ENCODE measurements around the gene DEXI.

DEXI gene

DNA sequence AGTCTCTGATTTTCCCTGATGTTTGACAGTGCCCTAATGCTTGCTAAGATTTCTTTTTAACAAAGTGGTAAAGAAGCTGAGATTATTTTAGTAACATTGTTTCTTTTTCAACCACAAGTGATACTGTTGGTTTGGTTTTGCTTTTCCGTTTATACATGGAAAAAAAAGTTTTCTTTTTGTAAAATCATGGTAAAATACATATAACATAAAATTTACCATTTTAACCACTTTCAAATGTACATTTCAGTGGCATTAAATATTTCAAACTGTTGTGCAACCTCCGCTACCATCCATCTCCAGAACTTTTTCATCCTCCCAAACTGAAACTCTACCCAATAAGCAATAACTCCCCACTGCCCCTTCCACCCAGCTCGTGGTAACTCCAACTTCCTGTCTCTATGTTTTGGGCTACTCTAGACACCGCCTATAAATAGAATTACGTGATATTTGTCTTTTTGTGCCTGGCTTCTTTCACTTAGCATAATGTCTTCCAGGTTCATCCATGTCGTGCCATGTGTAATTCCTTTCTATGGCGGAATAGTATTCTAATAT is 60.7 kb downstream of the DEXI start:
- no peak for DNase-seq (ENCODE audit: low read depth, low spot score)
- H3K4me3 ChIP-seq (ENCODE audit: low read depth, low read length) = no peak overlapping the region
- TF ChIP-seq, protein P1, sequence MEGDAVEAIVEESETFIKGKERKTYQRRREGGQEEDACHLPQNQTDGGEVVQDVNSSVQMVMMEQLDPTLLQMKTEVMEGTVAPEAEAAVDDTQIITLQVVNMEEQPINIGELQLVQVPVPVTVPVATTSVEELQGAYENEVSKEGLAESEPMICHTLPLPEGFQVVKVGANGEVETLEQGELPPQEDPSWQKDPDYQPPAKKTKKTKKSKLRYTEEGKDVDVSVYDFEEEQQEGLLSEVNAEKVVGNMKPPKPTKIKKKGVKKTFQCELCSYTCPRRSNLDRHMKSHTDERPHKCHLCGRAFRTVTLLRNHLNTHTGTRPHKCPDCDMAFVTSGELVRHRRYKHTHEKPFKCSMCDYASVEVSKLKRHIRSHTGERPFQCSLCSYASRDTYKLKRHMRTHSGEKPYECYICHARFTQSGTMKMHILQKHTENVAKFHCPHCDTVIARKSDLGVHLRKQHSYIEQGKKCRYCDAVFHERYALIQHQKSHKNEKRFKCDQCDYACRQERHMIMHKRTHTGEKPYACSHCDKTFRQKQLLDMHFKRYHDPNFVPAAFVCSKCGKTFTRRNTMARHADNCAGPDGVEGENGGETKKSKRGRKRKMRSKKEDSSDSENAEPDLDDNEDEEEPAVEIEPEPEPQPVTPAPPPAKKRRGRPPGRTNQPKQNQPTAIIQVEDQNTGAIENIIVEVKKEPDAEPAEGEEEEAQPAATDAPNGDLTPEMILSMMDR (IDR thresholded peaks at IDR 0.05; ENCODE audit: insufficient read depth, low read length, missing control alignments) = no peak
- ChIA-PET CTCF (no interaction called here), POLR2A (no interaction called here)

DNA sequence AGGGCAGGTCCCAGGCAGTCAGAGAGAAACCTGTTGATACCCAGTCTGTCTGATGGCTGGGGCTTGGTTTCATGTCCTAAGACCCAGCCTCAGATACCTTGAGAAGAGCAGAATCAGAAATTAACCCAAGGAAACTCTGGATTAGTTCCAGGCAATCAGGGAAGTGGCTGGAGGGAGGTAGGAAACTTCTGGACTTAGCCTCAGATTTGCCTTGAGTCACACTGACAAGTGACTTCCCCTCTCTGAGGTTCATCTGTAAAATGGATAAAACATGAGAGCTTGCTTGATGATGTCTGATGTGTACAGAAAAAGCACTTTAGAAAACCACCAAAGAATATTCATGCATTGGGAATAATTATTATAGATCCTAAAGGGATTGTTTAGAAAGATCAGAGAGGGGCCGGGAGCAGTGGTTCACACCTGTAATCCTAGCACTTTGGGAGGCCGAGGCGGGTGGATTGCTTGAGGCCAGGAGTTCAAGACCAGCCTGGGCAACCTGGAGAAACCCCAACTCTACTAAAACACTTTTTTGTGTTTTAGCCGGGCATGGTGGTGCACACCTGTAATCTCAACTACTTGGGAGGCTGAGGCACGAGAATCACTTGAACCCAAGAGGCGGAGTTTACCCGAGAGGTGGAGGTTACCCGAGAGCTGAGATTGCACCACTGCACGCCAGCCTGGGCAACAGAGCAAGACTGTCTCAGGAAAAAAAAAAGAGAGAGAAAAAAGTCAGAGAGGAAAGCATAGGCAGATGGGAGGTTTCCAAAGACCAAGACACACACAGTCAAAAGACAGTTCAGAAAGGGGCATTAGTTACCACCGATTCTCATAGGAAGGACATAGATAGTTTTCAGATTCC is 61.4 kb downstream of the DEXI start:
- TF ChIP-seq, protein P1 (IDR thresholded peaks at IDR 0.05; ENCODE audit: insufficient read depth, low read length, missing control alignments) = no peak
- no peak for DNase-seq (ENCODE audit: low read depth, low spot score)
- no peak overlapping the region for H3K4me3 ChIP-seq (ENCODE audit: low read depth, low read length)
- ChIA-PET CTCF (no interaction called here), POLR2A (no interaction called here)

DNA sequence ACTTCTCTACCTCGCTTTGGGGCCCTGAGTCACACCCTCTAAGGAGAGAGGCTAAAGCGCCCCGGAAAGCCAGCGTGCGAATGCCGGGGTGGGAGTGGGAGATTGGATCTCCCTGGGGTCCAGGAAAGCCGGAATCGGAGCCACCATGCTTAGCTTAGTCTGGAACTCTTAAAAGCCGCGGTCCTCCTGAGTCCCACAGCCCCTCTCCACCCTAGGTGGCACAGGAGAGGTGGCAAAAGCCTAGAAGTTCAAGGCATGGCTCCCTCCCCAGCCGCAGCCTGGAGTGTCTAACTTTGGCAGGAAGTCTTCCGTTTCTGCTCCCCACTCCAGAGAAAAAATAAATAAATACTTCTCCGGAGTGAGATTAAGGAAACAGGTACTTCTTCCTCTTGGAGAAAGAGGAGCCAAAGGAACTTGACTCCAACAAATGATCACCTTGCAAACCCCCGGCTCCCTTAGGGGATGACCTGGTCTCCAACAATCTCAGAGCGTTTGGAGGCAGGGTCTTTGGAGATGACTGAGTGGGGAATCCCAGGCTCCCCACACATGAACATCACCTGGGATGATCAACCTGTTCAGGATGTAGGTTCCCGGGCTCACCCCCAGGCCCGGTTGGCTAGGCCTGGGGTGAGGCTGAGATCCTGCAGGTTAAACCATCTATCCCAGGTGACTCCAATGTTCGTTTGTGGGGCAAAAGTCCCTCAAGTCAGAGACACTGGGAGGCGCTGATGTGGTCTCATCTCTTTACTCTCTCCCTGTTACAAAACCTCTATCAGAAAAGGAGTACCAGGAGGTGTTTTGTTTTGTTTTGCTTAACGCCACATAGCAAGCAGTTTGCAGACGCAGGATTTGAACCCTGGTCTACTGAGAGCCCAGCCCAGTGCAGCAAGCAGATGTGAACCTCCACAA is 62.3 kb downstream of the DEXI start:
- H3K4me3 ChIP-seq (ENCODE audit: low read depth, low read length) = no peak overlapping the region
- CTCF ChIA-PET = interaction anchor here (0.8 to 1.6 kb wide), 2 partner anchors 39 to 142 kb away, joined by 3 to 5 read pairs; no protein-coding TSS in a partner anchor
- DNase-seq (ENCODE audit: low read depth, low spot score) = no peak
- TF ChIP-seq, protein P1 (IDR thresholded peaks at IDR 0.05; ENCODE audit: insufficient read depth, low read length, missing control alignments) = no peak
- POLR2A ChIA-PET = no interaction called here

Data from AG04449 (cell line).